HG03159 (cell line): ENCODE results near the gene P3H2.
A peak's percentile ranks its signal among the peaks of the same experiment; 100 is the strongest.

ENCODE experiments used
- ATAC-seq: cut with Tn5 transposase; IDR thresholded peaks from one replicate; pipeline ENCODE4 v1.9.1; 2021; ENCODE audit warnings: mild to moderate bottlenecking, moderate library complexity; ENCODE audit not compliant: unreplicated experiment

The P3H2 gene

DNA sequence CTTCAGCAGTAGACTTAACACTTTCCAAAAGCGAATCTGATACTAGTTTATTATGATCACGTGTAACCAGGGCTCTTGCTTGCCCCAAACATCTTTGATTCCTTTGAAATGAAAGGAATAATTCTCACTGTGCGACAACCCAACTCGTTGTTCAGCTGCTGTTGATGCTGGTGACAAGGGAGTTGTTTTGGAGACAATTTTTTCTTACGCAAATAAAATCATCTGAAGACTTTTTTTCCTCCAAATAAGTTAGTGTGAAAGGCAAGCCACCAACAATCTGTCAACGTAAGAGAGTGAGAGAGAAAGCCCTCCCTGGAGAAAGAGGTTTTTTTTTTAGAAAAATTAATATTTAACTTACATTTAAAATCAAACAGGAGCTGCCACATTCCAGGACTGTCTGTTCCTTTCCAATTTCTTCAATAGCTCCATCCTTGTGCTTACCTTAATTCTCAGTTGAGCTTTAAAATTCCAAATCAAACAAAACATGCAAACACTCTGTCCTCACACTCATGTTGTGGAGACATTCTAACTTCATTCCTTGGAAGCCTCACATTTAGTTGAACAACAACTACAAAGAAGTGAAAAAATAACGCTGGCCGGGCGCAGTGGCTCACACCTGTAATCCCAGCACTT is 4.9 kb upstream of the P3H2 start:
- no peak for ATAC-seq

GRCh38 chr3:190124067-190124466 is 3.4 kb upstream of the P3H2 start:
- ATAC-seq = no peak

DNA sequence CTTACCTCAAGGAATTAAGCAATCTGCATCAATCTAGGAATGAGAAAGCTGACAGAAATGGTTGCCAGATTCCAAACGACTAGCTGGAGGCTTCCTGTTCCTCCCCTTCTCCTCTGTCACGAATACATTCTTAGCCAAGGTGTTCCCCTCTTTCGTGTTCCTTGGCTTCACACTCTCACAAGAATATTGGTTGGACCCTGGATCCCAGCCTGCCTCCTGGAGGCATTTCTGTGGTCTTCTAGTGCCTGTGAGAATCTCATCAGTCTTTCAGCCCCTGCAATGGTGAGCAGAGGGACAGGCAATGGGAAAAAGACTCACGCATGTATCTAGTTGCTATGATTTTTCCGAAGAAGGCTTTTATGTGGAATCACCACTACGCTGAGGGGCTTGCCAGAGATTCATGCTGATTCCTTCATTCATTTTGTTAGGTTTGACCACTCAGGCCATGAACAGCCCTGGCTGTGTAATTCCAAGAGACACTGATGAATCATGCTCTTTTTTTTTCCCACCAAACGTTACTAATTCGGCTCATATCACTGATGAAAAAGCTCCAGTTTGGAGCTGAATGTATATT is 1.6 kb upstream of the P3H2 start:
- ATAC-seq = no peak

DNA sequence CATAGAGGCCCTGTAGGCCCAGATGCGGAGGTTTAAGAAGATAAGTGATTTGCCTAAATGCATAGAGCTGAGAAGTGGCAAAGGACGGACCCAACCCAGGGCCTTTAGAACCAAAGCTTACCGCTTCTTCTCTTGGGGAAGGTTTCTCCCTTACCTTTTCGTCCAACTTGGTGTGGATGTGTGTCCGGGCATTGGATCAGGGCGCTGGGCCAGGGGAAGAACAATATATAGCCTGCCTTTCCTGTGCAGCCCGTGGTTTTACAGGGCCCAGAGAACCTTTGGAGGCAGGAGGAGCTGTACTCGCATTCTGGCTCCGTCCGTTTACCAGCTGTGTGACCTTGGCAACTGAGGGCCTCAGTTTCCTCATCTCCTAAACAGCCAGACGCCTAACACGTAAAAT is 686 bp upstream of the P3H2 start:
- ATAC-seq = no peak

GRCh38 chr3:190121061-190121377 is 322 bp upstream of the P3H2 start:
- no peak for ATAC-seq

DNA sequence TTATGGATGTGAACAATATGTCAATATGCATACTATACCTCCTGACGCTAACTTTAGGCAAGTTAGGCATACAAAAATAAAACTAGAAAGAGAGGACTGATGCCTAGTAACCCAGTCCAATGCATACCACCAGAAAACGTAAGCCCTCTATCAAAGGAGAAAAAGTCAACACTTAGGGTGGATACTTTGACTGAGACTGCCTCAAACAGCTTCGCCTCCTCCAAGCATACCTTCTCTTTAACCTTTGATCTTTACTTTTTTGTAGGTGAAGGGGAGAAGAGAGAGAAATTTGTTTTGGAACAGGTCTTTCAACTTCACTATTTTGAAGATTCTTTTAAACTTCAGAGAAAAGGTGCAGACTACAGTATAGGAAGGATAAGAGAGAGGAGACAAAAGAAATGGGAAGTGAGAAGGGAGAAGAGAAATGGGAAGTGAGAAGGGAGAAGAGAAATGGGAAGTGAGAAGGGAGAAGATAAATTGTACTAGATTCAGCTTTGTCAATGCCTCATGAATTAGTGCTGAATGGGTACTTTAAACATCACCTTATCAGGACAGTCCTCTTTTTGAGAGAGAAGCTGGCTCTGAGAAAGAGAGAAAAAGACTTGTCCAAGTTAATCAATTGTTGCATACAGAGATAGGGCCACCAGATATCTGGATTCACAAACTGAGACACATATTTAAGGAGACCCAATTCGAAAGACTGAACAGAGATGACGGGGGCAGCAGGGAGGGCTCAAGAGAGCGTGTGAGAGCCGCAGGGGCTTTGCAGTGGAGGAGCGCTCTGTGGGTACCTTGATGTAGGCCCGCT is 1.0 kb downstream of the P3H2 start:
- peak; percentile 28 for ATAC-seq

DNA sequence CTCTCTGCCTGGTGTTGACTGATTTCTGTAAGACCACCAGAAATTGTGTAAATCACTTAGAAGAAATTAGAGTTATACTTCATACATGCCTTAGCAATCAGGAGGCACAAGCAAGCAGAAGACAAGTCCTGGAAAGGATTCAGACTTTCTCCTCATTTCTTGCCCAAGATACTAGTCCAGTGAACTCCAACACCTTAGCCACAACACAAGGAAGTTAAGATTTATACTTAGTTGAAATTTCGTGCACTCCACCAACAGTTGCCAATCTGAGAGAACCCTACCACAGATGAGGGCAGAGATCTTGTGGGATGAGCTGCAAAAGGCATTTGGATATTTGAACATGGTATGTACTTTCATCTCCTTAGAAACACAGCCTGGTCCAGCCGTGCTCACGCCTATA is 2.3 kb downstream of the P3H2 start:
- no peak for ATAC-seq

DNA sequence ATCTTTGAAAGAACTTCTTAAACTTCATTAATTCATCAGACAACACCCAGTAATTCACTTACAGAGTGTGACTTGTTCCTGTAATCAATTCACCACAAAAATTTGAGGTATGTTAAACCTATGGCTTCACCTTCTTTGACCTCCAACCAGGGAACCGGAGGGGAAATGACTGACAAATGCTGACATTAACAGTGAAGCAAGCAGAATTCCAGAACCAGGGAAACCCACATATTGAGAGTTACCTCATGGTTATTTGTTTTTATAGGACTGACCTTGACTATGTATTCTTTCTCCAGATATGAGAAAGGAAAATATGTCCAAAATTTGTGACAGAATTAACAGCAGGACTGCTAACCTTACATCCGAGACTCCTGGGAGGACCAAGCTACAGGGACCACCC is 2.7 kb downstream of the P3H2 start:
- no peak for ATAC-seq

GRCh38 chr3:190116551-190117067 is 4.1 kb downstream of the P3H2 start:
- no peak for ATAC-seq

DNA sequence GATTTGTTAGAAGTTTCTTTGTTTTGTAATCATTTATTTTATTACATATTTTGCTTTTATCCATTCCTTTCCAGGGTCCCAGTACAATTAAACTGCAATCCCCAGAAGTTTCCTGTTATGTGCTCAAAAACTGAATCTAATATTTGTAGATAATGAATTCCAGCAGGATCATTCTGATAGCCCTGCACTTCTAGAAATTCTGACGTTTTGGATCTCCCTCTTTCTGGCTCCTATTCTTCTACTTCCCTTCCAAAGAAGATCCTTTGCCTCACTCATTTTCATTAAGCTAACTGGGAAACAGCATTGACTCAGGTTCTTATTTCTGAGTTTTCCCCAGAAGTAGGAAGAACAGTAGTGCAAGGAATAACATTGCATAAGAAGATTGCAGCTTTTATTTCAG is 9.9 kb downstream of the P3H2 start:
- ATAC-seq = no peak

- ATAC-seq = no peak
These were observed 11.3 kb downstream of the P3H2 start for GRCh38 chr3:190109441-190109840.

GRCh38 chr3:190108804-190109203 is 11.9 kb downstream of the P3H2 start:
- no peak for ATAC-seq

- ATAC-seq = no peak
These were observed 14.8 kb downstream of the P3H2 start for GRCh38 chr3:190105876-190106275.

DNA sequence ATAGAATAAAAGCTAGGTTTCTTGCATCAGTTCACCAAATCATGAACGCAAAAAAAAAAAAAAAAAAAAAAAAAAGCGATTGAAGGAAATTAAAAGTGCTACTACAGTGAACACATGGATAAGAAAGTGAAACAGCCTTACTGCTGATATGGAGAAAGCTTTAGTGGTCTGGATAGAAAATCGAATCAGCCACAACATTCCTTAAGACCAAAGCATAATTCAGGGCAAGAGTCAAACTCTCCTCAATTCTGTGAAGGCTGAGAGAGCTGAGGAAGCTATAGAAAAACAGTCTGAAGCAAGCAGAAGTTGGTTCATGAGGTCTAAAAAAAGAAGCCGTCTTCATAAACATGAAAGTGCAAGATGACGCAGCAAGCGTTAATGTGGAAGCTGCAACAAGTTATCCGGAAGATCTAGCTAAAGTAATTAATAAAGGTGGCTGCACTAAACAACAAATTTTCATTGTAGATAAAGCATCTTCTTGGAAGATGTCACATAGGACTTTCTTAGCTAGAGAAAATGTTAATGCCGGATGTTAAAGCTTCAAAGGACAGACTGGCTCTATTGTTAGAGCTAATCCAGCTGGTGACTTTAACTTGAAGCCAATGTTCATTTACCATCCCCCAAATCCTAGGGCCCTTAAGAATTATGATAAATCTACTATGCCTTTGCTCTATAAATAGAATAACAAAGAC is 19.2 kb downstream of the P3H2 start:
- ATAC-seq = no peak

DNA sequence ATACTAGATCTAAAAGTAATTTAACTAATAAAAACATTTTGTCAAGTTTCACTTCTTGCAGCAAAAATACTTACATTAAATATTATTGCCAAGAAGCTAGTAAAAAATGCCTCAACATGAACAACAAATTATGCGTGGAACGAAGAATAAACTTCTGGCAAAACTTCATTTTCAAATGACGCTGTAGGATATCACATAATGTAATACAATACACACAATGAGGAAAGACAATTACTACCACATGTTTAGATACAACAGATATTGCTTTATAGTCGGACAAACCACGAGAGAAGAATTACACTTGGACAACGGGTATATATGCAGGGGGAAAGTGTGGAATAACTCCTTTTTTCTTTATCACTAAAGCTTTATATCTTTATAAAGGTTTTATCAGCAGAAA is 21.6 kb downstream of the P3H2 start:
- no peak for ATAC-seq

DNA sequence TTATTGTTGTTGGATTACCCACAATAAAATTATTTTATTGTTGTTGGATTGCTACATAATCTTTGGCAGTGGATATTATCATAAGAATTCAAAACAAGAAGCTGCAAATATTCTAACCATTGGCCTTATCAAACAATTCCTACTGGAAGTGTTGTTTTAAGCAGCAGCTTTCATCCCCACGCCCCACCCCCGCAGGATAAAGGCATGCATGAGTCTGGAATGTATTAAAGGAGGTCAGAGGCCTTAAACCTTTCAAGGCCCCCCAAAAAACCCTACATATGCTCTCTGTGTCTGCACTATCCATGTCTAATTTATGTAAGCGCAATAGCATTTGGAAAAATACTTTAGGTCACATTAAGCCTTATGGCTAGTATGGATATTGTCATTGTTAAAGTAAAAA is 23.1 kb downstream of the P3H2 start:
- no peak for ATAC-seq

DNA sequence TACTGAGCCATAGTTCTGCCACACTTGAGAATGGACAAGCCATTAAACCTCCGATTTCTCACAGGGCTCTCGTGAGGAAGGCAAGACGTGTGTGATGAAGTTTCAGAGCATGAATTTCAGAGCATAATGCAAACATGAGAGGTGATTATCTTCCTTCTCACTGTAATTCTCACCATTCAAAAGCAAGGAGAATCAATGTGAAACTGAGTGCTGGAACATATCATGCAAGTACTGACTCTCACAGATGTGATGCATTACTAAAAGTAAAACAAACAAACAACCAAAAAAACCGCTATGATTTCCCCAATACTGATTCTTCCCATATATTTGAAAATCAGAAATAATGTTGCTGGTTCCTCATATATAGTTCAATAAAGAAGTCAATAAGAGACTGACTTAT is 23.7 kb downstream of the P3H2 start:
- ATAC-seq = no peak

- ATAC-seq = no peak
These were observed 24.4 kb downstream of the P3H2 start for GRCh38 chr3:190096345-190096744.

DNA sequence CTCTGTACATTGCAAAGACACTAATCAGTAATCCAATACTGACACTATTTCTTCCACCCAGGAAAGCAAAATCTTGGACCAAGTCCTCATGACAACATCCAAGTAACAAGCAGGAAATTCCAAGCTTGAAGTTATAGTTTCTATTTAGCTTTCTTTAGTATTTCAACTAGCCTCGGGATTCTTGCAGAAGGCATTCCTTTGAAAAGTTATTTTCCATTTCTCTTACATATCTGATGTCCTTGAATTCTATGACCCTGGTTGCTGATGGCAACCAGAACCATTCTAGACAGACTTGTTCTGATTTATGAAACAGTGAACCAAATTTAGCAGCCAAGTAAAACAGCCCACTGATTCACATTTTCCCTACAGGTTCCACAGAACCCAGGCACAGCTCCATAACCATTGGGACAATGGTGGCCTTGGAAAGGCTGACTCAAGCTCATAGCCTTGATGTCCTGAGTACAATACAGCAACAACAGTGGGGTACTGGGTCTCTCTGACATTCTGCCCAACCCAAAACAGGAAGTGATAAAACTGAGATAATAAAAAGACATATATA is 26.5 kb downstream of the P3H2 start:
- ATAC-seq = no peak

GRCh38 chr3:190092250-190092649 is 28.4 kb downstream of the P3H2 start:
- ATAC-seq = no peak

DNA sequence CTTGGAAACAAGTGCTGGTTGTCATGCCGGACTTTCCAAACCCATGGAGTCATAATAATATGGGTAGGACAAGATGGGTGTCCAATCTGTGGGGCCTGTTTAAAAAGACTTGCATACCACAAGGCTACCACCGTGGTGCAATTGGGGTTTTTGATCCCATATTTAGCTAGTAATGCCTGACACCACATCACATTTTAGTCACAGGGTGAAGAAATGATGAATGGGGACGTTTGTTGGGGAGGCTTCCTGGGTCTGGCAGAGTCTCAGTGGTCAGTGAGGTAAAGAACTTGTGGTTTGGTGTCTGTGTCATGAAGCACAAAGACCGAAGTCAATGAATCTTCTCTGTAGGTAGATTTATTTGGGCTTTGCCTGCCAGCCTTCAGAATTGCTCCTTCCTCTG is 31.0 kb downstream of the P3H2 start:
- ATAC-seq = no peak
